Activated gamma-delta T cell treated with anti-CD3 and anti-CD28 coated beads, Interleukin-2, amount 50 U/mL, for 16 hours (primary cell): Measurements from ENCODE around the gene SPC25.

Experiments
- DNase-seq: peaks from one replicate; pipeline ENCODE4 v3.0.0-alpha.2; 2020; ENCODE audit warnings: low read depth

SPC25 gene

GRCh38 chr2:168841445-168841844, 48.8 kb downstream of the SPC25 start:
- no peak for DNase-seq

GRCh38 chr2:168835969-168836368, 54.3 kb downstream of the SPC25 start:
- no peak for DNase-seq

- no peak for DNase-seq
Observed at GRCh38 chr2:168831662-168832061, 58.6 kb downstream of the SPC25 start.

DNA sequence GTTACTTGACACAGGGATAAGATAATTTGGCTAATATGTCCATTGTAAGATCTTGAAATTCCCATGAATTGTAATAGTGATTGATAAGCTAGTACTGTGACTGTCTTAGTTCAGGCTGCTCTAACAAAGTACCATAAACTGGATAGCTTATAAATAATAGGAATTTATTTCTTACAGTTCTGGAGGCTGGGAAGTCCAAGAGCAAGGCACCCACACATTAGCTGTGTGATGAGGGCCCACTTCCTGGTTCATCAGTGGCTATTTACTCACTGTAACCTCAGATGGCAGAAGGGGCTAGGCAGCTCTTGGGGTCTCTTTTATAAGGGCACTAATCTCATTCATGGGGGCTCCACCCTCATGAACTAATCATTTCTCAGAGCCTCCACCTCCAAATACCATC, 59.3 kb downstream of the SPC25 start:
- no peak for DNase-seq

- DNase-seq: no peak
Observed at GRCh38 chr2:168825126-168825525, 65.1 kb downstream of the SPC25 start.

GRCh38 chr2:168821992-168822391, 68.2 kb downstream of the SPC25 start:
- no peak for DNase-seq

- DNase-seq: no peak
Observed at GRCh38 chr2:168821577-168821976, 68.7 kb downstream of the SPC25 start.
